HG03060 (cell line): ENCODE measurements around the gene RPTOR.

Experiments used
- ATAC-seq: cut with Tn5 transposase; IDR thresholded peaks from one replicate; pipeline ENCODE4 v1.9.1; 2021; ENCODE audit warnings: low read depth, moderate number of reproducible peaks; ENCODE audit not compliant: unreplicated experiment

RPTOR gene

GRCh38 chr17:80892900-80893603 lies 348.4 kb downstream of the RPTOR start:
- no peak for ATAC-seq

DNA sequence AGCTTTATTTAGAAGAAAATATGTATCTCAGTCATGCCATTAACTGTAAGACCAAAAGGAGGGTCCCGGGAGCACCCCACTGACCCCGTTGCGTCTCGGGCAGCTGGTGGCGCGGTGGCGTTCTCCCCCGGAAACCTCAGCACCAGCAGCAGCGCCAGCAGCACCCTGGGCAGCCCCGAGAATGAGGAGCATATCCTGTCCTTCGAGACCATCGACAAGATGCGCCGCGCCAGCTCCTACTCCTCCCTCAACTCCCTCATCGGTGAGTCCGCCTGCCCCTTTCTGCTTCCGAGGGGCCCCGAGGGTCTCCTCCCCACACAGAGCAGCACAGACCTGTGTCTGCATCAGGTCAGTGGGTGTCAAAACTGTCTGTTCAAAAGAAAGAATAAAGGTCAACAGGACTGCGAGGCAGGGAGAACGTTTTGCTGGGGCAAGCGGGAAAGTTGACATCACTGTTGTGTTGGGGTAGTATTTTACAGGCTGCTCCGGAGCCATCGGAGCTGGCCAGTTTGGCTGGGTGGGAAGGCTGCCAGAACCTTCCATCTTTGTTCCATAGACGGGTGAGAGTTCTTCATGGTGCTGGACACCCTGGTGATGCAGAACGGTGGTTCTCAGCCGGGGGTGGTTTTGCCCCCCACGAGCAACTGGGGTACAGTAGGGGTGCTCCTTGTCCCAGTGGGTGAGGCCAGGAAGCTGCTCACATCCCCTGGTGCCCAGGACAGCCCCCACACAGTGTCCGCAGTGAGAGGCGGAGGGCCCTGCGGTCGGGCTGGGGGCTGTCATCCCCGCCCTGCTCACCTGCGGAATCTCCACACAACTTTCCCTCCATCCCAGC lies 349.2 kb downstream of the RPTOR start:
- no peak for ATAC-seq

DNA sequence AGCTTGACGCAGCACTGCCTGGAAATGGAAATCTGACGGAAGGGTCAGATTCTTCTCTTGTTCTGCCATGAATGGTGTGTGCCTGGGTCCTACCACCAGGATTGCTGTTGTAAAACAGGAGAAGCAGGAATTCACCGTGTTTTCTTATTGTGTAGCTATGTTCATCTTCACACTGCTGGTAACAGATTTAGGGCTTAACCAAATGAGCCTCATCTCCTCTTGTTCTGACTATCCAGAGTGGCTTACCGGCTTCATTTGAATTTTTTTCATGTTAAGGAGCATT lies 349.7 kb downstream of the RPTOR start:
- ATAC-seq: no peak

DNA sequence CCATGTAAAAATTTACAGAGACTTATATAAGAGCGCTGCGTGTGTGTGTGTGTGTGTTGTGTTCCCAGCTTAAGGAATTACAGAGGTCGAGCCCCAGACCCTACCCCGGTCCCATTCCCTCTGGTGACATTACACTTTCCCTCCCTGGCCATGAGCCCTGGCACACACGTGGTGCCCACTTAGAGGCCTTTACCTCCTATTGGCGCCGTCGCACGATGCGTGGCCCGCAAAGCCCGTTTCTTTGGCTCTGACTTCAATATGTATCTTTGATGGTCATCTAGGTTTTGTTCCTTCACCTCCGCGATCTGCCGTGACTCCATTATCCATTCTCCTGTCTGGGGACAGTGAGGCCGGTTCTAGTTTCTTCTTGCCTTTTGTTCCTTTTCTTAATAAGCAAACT lies 350.1 kb downstream of the RPTOR start:
- no peak for ATAC-seq

GRCh38 chr17:80895366-80895765 lies 350.7 kb downstream of the RPTOR start:
- no peak for ATAC-seq

DNA sequence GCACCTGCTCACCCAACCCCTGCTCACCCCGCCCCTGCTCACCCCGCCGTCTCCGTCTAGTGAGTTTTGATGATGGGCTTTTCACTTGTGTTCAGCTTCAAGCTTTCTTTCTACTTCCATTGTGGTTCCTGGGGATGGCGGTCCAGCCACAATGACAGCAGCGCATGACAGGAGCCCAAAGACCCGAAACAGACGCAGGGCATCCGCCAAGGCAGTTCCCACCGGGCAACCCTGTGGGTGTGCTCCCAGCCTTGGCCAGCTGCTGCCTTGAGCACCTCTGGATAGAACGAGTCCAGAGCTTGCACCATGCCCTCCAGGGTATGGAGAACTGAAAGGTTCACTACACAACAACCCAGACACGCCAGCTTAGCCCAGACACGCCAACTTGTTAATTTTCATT lies 354.1 kb downstream of the RPTOR start:
- no peak for ATAC-seq

DNA sequence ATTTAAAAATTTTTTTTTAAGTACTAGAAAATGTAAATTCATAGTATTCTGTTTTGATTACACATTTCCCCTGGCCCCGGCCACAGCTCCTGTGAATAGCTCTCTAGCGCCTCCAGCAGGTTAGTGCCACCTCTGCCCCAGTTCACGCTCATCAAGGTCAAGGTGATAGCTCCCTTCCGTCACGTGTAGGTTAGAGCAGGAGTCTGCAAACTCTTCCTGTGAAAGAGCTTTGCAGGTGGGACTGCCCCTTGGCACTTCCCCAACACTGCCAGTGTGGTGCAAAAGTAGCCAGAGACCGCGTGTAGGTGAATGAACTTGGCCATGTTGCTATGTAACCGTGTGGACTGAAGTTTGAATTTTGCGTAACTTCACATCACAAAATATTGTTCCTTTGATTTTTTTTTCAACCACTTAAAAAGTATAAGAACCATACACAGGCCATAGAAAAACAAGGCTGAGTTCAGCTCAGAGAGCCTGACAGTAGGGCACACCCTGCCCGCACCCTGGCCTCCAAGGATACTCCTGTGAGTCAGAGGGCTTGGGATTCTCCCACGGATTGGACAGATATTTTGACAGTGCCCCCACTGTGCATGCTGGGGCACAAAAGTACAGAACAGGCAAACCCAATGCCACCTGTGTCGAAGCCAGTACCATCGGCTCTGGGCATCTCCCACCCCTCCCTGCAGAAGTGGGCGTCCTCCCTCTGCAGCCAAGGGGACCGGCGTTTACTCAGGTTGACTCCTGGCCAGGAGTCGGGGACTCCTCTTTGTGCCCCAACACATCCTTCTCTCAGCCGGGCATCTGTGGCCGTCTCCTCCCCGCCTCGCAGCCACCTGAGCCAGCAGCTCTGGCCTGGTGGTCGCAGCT lies 355.0 kb downstream of the RPTOR start:
- no peak for ATAC-seq

GRCh38 chr17:80901319-80901718 lies 356.7 kb downstream of the RPTOR start:
- ATAC-seq: no peak

- ATAC-seq: no peak
These were observed 357.7 kb downstream of the RPTOR start for GRCh38 chr17:80902197-80902962.

- ATAC-seq: no peak
These were observed 358.4 kb downstream of the RPTOR start for GRCh38 chr17:80902963-80903611.

GRCh38 chr17:80904036-80904753 lies 359.6 kb downstream of the RPTOR start:
- no peak for ATAC-seq

DNA sequence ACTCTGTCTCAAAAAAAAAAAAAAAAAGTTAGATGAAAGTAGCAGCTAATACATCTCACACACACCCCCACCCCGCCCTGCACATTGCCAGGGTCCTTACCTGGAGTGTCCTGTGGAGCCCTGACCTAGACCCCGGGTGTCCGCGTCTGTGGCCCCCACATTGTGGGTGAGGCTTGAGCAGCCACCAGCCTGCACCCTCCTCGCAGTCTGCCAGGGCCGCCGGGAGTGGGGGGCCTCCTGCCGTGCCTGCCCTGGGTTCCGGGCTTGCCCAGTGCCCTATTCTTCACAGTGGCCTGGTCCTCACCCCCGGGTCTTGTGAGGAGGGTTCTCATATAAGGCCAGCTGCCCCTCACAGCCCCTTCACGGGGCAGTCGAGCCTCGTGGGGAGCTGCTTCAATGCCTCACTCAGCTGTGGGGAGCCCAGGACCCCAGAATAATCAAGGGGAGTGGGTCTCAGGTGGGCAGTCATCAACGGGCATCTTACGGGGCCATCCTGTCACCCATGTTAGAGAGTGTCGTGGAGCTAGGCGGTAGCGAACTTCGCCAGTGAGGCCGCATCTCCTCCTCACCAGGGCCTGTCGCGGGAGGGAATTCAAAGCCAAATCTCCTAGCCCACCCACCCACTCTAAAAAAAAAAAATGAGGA lies 361.1 kb downstream of the RPTOR start:
- no peak for ATAC-seq

- ATAC-seq: no peak
These were observed 362.0 kb downstream of the RPTOR start for GRCh38 chr17:80906364-80907259.

DNA sequence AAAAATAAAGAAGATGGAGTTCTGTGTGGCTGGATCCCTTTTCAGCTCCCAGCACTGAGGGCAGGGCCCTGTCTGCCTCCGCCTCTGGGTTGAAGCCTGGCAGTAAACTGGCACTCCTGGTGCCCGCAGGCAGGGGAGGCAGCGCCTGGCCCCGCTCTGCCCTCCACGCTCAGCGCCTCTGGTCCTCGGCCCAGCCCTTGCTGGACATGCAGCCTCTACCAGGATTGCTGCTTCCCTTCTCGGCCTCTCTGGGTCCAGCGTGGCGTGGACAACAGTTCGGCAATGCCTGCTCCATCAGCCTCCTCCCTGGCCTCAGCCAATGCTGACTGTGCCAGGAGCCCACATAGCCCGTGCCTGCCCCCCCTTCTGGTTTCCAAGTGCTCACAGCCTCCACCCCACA lies 362.6 kb downstream of the RPTOR start:
- no peak for ATAC-seq

- ATAC-seq: no peak
These were observed 363.6 kb downstream of the RPTOR start for GRCh38 chr17:80908211-80908610.

DNA sequence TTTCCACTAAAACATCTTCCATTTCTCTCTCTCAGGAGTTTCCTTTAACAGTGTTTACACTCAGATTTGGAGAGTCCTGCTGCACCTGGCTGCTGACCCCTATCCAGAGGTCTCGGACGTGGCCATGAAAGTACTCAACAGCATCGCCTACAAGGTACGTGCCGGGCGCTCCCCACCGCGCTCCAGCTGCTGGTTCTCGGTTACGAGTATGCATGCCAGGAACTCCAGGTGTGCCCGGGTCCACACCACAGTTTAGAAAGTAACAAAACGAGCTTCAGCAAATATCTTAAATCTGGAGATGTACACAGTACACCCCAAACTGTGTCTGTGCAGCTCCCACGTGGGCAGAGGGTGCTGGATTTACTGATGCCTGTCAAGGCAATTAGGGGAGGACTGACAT lies 364.1 kb downstream of the RPTOR start:
- ATAC-seq: no peak

GRCh38 chr17:80909635-80910034 lies 365.0 kb downstream of the RPTOR start:
- no peak for ATAC-seq

GRCh38 chr17:80910043-80910442 lies 365.4 kb downstream of the RPTOR start:
- no peak for ATAC-seq
